Measurements from ENCODE around the gene TERT.

The TERT gene

GRCh38 chr5:1255081-1255561, 39.7 kb downstream of the TERT start:
- Histone ChIP-seq H3K4me2 (ENCODE audit: low read depth, low read length, poor library complexity, severe bottlenecking) (no peak overlapping the region), H3K79me2 (ENCODE audit: insufficient read depth, low read length) (no peaks in the 10 kb centered on the region), H3K27me3 (ENCODE audit: low read length) (no peaks in the 10 kb centered on the region), H3K9ac (ENCODE audit: low read length) (no peak overlapping the region), H3K9me2 (replicated peaks; ENCODE audit: insufficient read depth, low read length) (no peaks in the 10 kb centered on the region), H3K4me3 (ENCODE audit: insufficient read depth, low read length, poor library complexity, severe bottlenecking) (no peak overlapping the region), H3K9me3 (ENCODE audit: insufficient read depth, low read length) (no peaks in the 10 kb centered on the region), H3F3A (ENCODE audit: insufficient read depth) (no peaks in the 10 kb centered on the region), H3K36me3 (ENCODE audit: low read length) (no peaks in the 10 kb centered on the region), H2AFZ (ENCODE audit: low read depth, low read length, severe bottlenecking) (no peak overlapping the region), H4K20me1 (ENCODE audit: low read depth, low read length) (no peaks in the 10 kb centered on the region), H3K27ac (ENCODE audit: low read depth, low read length) (no peak overlapping the region)
- TF ChIP-seq CTCF (IDR thresholded peaks at IDR 0.05; ENCODE audit: insufficient read depth, low read length, poor library complexity, severe bottlenecking) (no peak), EZH2phosphoT487 (conservative IDR thresholded peaks at IDR 0.05; ENCODE audit: low read length) (no peak)

- H3K9me3 ChIP-seq (ENCODE audit: insufficient read depth, low read length), result no peaks in the 10 kb centered on the region
- no peaks in the 10 kb centered on the region for H3F3A ChIP-seq (ENCODE audit: insufficient read depth)
- H3K9me2 ChIP-seq (replicated peaks; ENCODE audit: insufficient read depth, low read length), result no peaks in the 10 kb centered on the region
- TF ChIP-seq EZH2phosphoT487 (conservative IDR thresholded peaks at IDR 0.05; ENCODE audit: low read length) (no peak), CTCF (IDR thresholded peaks at IDR 0.05; ENCODE audit: insufficient read depth, low read length, poor library complexity, severe bottlenecking) (no peak)
- no peak overlapping the region for H3K27ac ChIP-seq (ENCODE audit: low read depth, low read length)
- H3K9ac ChIP-seq (ENCODE audit: low read length), result no peak overlapping the region
- H4K20me1 ChIP-seq (ENCODE audit: low read depth, low read length), result no peaks in the 10 kb centered on the region
- no peak overlapping the region for H3K4me2 ChIP-seq (ENCODE audit: low read depth, low read length, poor library complexity, severe bottlenecking)
- H3K4me3 ChIP-seq (ENCODE audit: insufficient read depth, low read length, poor library complexity, severe bottlenecking), result no peak overlapping the region
- H3K79me2 ChIP-seq (ENCODE audit: insufficient read depth, low read length), result no peaks in the 10 kb centered on the region
- no peak overlapping the region for H2AFZ ChIP-seq (ENCODE audit: low read depth, low read length, severe bottlenecking)
- H3K27me3 ChIP-seq (ENCODE audit: low read length), result no peaks in the 10 kb centered on the region
- H3K36me3 ChIP-seq (ENCODE audit: low read length), result no peaks in the 10 kb centered on the region
Measured at GRCh38 chr5:1254196-1254595, 40.7 kb downstream of the TERT start.

- TF ChIP-seq EZH2phosphoT487 (conservative IDR thresholded peaks at IDR 0.05; ENCODE audit: low read length) (no peak), CTCF (IDR thresholded peaks at IDR 0.05; ENCODE audit: insufficient read depth, low read length, poor library complexity, severe bottlenecking) (no peak)
- Histone ChIP-seq H3K9ac (ENCODE audit: low read length) (no peak overlapping the region), H3F3A (ENCODE audit: insufficient read depth) (no peaks in the 10 kb centered on the region), H3K36me3 (ENCODE audit: low read length) (no peaks in the 10 kb centered on the region), H3K79me2 (ENCODE audit: insufficient read depth, low read length) (no peaks in the 10 kb centered on the region), H4K20me1 (ENCODE audit: low read depth, low read length) (no peaks in the 10 kb centered on the region), H3K9me2 (replicated peaks; ENCODE audit: insufficient read depth, low read length) (no peaks in the 10 kb centered on the region), H3K4me2 (ENCODE audit: low read depth, low read length, poor library complexity, severe bottlenecking) (no peak overlapping the region), H3K27ac (ENCODE audit: low read depth, low read length) (no peak overlapping the region), H3K27me3 (ENCODE audit: low read length) (no peaks in the 10 kb centered on the region), H2AFZ (ENCODE audit: low read depth, low read length, severe bottlenecking) (no peak overlapping the region), H3K9me3 (ENCODE audit: insufficient read depth, low read length) (no peaks in the 10 kb centered on the region), H3K4me3 (ENCODE audit: insufficient read depth, low read length, poor library complexity, severe bottlenecking) (no peak overlapping the region)
Measured at GRCh38 chr5:1253456-1254105, 41.3 kb downstream of the TERT start.
